ENCODE data around the gene STK26.

The STK26 gene

DNA sequence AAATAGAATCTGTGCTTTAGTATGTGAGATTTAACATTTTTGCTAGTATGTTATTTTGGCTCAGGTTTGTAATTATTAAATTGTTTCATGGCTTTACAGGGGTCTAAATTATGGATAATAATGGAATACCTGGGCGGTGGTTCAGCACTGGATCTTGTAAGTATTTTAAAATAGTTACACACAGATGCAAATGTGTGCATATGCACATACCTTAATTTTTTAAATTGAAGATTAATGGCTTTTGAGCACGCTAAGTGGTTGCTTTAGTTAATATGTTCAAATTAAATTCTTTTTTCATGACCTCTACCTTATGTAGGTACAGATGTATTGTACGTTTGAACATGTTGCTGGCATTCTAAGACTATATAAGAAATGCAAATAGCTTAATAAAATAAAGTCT is 40.2 kb downstream of the STK26 start:
- Histone ChIP-seq H3K27me3 (ENCODE audit: control insufficient read depth in 1 of 2, insufficient read depth in 2 of 2, low read length in 2 of 2) (peaks cover 0 to 4% of the 10 kb centered on the region in 2 donors), H3K9ac (ENCODE audit: low read length in 2 of 2) (no peak overlapping the region), H3K4me3 (ENCODE audit: low read length in 2 of 2) (no peak overlapping the region), H3K4me1 (ENCODE audit: control insufficient read depth, insufficient read depth, low read length) (no peaks in the 10 kb centered on the region), H3K27ac (ENCODE audit: low read length) (no peak overlapping the region), H3K9me3 (ENCODE audit: control insufficient read depth in 2 of 2, low read length in 2 of 2) (no peaks in the 10 kb centered on the region), H3K36me3 (ENCODE audit: control insufficient read depth in 2 of 2, insufficient read depth in 2 of 2, low read length in 2 of 2) (no peaks in the 10 kb centered on the region)

- no peaks in the 10 kb centered on the region for H3K9me3 ChIP-seq (ENCODE audit: control insufficient read depth in 2 of 2, low read length in 2 of 2)
- no peaks in the 10 kb centered on the region for H3K4me1 ChIP-seq (ENCODE audit: control insufficient read depth, insufficient read depth, low read length)
- H3K4me3 ChIP-seq (ENCODE audit: low read length in 2 of 2) = no peak overlapping the region
- no peak overlapping the region for H3K27ac ChIP-seq (ENCODE audit: low read length)
- H3K36me3 ChIP-seq (ENCODE audit: control insufficient read depth in 2 of 2, insufficient read depth in 2 of 2, low read length in 2 of 2) = no peaks in the 10 kb centered on the region
- H3K27me3 ChIP-seq (ENCODE audit: control insufficient read depth in 1 of 2, insufficient read depth in 2 of 2, low read length in 2 of 2) = peaks cover 0 to 4% of the 10 kb centered on the region in 2 donors
- H3K9ac ChIP-seq (ENCODE audit: low read length in 2 of 2) = no peak overlapping the region
These were observed 40.8 kb downstream of the STK26 start for GRCh38 chrX:132063862-132064261.

- Histone ChIP-seq H3K27me3 (ENCODE audit: control insufficient read depth in 1 of 2, insufficient read depth in 2 of 2, low read length in 2 of 2) (no peaks in the 10 kb centered on the region), H3K27ac (ENCODE audit: low read length) (no peak overlapping the region), H3K36me3 (ENCODE audit: control insufficient read depth in 2 of 2, insufficient read depth in 2 of 2, low read length in 2 of 2) (no peaks in the 10 kb centered on the region), H3K4me3 (ENCODE audit: low read length in 2 of 2) (no peak overlapping the region), H3K9me3 (ENCODE audit: control insufficient read depth in 2 of 2, low read length in 2 of 2) (no peaks in the 10 kb centered on the region), H3K9ac (ENCODE audit: low read length in 2 of 2) (no peak overlapping the region), H3K4me1 (ENCODE audit: control insufficient read depth, insufficient read depth, low read length) (no peaks in the 10 kb centered on the region)
These were observed 45.3 kb downstream of the STK26 start for GRCh38 chrX:132068405-132068804.

GRCh38 chrX:132071254-132071653 is 48.2 kb downstream of the STK26 start:
- Histone ChIP-seq H3K27ac (ENCODE audit: low read length) (no peak overlapping the region), H3K36me3 (ENCODE audit: control insufficient read depth in 2 of 2, insufficient read depth in 2 of 2, low read length in 2 of 2) (no peaks in the 10 kb centered on the region), H3K4me3 (ENCODE audit: low read length in 2 of 2) (no peak overlapping the region), H3K9ac (ENCODE audit: low read length in 2 of 2) (no peak overlapping the region), H3K9me3 (ENCODE audit: control insufficient read depth in 2 of 2, low read length in 2 of 2) (no peaks in the 10 kb centered on the region), H3K27me3 (ENCODE audit: control insufficient read depth in 1 of 2, insufficient read depth in 2 of 2, low read length in 2 of 2) (no peaks in the 10 kb centered on the region), H3K4me1 (ENCODE audit: control insufficient read depth, insufficient read depth, low read length) (no peaks in the 10 kb centered on the region)

DNA sequence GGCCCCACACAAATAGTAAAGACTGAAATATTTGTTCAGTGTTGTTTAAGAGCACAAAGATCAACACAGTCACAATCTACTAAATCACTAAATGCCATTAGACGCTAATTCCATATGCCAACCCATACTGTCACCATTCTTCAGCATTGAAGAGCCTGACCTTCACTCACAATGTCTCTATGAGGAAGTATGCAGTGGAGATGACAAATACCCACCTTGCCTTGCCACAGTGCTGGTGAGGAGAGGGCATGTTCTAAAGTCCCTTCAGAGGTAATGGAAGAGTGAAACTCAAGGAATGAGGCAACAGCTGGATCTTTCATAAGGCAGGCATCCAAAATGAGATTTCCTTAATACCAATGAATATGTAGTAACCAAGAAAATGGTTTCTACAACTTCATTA is 54.3 kb downstream of the STK26 start:
- Histone ChIP-seq H3K4me1 (ENCODE audit: control insufficient read depth, insufficient read depth, low read length) (no peaks in the 10 kb centered on the region), H3K36me3 (ENCODE audit: control insufficient read depth in 2 of 2, insufficient read depth in 2 of 2, low read length in 2 of 2) (no peaks in the 10 kb centered on the region), H3K9ac (ENCODE audit: low read length in 2 of 2) (no peak overlapping the region), H3K9me3 (ENCODE audit: control insufficient read depth in 2 of 2, low read length in 2 of 2) (no peaks in the 10 kb centered on the region), H3K27me3 (ENCODE audit: control insufficient read depth in 1 of 2, insufficient read depth in 2 of 2, low read length in 2 of 2) (peaks cover 0 to 10% of the 10 kb centered on the region in 2 donors), H3K4me3 (ENCODE audit: low read length in 2 of 2) (no peak overlapping the region), H3K27ac (ENCODE audit: low read length) (no peak overlapping the region)

DNA sequence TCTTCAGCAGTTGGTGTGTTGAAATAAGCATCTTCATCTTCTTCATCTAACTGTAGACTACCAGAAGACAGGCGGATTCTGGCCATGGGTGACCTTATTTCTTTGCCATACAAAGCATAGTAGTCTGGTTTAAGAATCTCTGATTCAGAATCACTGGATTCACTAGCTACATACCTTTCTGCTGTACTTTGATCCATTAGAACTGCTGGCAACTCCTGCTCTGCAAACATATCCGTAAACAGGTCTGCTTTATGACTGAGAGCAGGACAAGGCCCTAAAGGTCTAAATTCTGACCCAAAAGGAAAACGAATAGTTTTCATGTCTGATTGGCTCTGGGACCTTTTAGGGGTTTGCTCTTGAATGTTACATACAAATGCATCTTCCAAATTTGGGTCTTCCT is 54.8 kb downstream of the STK26 start:
- Histone ChIP-seq H3K4me3 (ENCODE audit: low read length in 2 of 2) (no peak overlapping the region), H3K27me3 (ENCODE audit: control insufficient read depth in 1 of 2, insufficient read depth in 2 of 2, low read length in 2 of 2) (peaks cover 0 to 12% of the 10 kb centered on the region in 2 donors), H3K9me3 (ENCODE audit: control insufficient read depth in 2 of 2, low read length in 2 of 2) (no peaks in the 10 kb centered on the region), H3K4me1 (ENCODE audit: control insufficient read depth, insufficient read depth, low read length) (no peaks in the 10 kb centered on the region), H3K36me3 (ENCODE audit: control insufficient read depth in 2 of 2, insufficient read depth in 2 of 2, low read length in 2 of 2) (no peaks in the 10 kb centered on the region), H3K9ac (ENCODE audit: low read length in 2 of 2) (no peak overlapping the region), H3K27ac (ENCODE audit: low read length) (no peak overlapping the region)

DNA sequence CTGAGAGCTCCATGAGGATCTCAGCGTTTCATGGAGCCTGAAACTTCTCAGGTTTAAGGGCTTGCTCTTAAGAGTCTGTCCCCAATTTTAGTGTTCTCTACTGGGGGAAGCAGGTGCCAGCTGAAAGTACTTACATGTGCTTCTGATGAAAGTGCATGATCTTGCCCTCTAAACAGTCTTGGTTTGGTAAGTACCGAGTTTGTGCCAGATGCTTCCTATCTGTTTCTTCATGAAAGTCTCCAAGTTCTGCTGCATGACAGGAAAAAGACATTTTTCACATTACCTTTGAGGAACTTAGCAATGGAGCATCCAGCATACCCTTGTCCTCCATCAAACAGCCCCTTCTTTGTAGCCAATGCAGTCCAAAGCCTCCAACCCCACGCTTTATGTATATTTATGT is 62.7 kb downstream of the STK26 start:
- Histone ChIP-seq H3K4me1 (ENCODE audit: control insufficient read depth, insufficient read depth, low read length) (no peaks in the 10 kb centered on the region), H3K27ac (ENCODE audit: low read length) (no peak overlapping the region), H3K4me3 (ENCODE audit: low read length in 2 of 2) (no peak overlapping the region), H3K36me3 (ENCODE audit: control insufficient read depth in 2 of 2, insufficient read depth in 2 of 2, low read length in 2 of 2) (no peaks in the 10 kb centered on the region), H3K9ac (ENCODE audit: low read length in 2 of 2) (no peak overlapping the region), H3K27me3 (ENCODE audit: control insufficient read depth in 1 of 2, insufficient read depth in 2 of 2, low read length in 2 of 2) (peaks cover 0 to 18% of the 10 kb centered on the region in 2 donors), H3K9me3 (ENCODE audit: control insufficient read depth in 2 of 2, low read length in 2 of 2) (no peaks in the 10 kb centered on the region)

- no peak overlapping the region for H3K27ac ChIP-seq (ENCODE audit: low read length)
- peaks cover 0 to 18% of the 10 kb centered on the region in 2 donors for H3K27me3 ChIP-seq (ENCODE audit: control insufficient read depth in 1 of 2, insufficient read depth in 2 of 2, low read length in 2 of 2)
- no peak overlapping the region for H3K4me3 ChIP-seq (ENCODE audit: low read length in 2 of 2)
- no peak overlapping the region for H3K9ac ChIP-seq (ENCODE audit: low read length in 2 of 2)
- H3K9me3 ChIP-seq (ENCODE audit: control insufficient read depth in 2 of 2, low read length in 2 of 2) = no peaks in the 10 kb centered on the region
- H3K36me3 ChIP-seq (ENCODE audit: control insufficient read depth in 2 of 2, insufficient read depth in 2 of 2, low read length in 2 of 2) = no peaks in the 10 kb centered on the region
- H3K4me1 ChIP-seq (ENCODE audit: control insufficient read depth, insufficient read depth, low read length) = no peaks in the 10 kb centered on the region
These were observed 63.6 kb downstream of the STK26 start for GRCh38 chrX:132086672-132087071.

- H3K4me1 ChIP-seq (ENCODE audit: control insufficient read depth, insufficient read depth, low read length) = no peaks in the 10 kb centered on the region
- no peaks in the 10 kb centered on the region for H3K36me3 ChIP-seq (ENCODE audit: control insufficient read depth in 2 of 2, insufficient read depth in 2 of 2, low read length in 2 of 2)
- H3K27ac ChIP-seq (ENCODE audit: low read length) = no peak overlapping the region
- no peak overlapping the region for H3K4me3 ChIP-seq (ENCODE audit: low read length in 2 of 2)
- H3K9ac ChIP-seq (ENCODE audit: low read length in 2 of 2) = no peak overlapping the region
- H3K27me3 ChIP-seq (ENCODE audit: control insufficient read depth in 1 of 2, insufficient read depth in 2 of 2, low read length in 2 of 2) = peaks cover 0 to 17% of the 10 kb centered on the region in 2 donors
- no peaks in the 10 kb centered on the region for H3K9me3 ChIP-seq (ENCODE audit: control insufficient read depth in 2 of 2, low read length in 2 of 2)
These were observed 65.8 kb downstream of the STK26 start for GRCh38 chrX:132088864-132089263.

GRCh38 chrX:132090403-132091159 is 67.5 kb downstream of the STK26 start:
- Histone ChIP-seq H3K4me1 (ENCODE audit: control insufficient read depth, insufficient read depth, low read length) (no peaks in the 10 kb centered on the region), H3K36me3 (ENCODE audit: control insufficient read depth in 2 of 2, insufficient read depth in 2 of 2, low read length in 2 of 2) (no peaks in the 10 kb centered on the region), H3K27me3 (ENCODE audit: control insufficient read depth in 1 of 2, insufficient read depth in 2 of 2, low read length in 2 of 2) (peaks cover 0 to 12% of the 10 kb centered on the region in 2 donors), H3K4me3 (ENCODE audit: low read length in 2 of 2) (no peak overlapping the region), H3K9me3 (ENCODE audit: control insufficient read depth in 2 of 2, low read length in 2 of 2) (no peaks in the 10 kb centered on the region), H3K27ac (ENCODE audit: low read length) (no peak overlapping the region), H3K9ac (ENCODE audit: low read length in 2 of 2) (no peak overlapping the region)

DNA sequence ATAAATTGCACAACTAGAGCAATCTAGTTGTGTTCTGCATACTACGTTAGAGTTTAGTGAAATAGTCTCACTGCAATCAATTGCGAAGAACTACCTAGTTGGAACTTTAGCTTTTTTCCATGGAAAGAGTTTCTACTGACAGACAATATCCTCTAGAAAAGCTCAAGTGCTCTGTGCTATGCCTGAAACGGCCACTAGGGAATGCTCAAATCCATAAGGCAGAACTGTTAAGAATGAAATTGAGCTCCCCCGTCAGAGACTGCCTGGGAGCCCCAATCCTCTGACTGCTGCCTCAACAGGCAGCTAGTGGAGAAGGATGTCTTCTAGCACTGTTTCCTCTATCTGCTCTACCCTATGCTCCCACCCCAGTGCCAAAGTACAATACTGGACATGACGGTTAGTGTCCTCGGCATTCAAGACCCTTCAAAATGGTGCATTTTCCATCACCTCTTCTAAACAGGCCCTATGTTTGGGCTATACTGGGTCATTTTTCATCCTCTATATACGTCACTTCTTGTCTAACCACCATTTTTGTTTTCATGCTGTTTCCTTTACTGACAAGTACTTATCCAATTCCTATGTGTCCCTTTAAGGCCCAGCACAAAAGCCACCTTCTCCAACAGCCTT is 69.5 kb downstream of the STK26 start:
- Histone ChIP-seq H3K4me1 (ENCODE audit: control insufficient read depth, insufficient read depth, low read length) (no peaks in the 10 kb centered on the region), H3K9ac (ENCODE audit: low read length in 2 of 2) (no peak overlapping the region), H3K27ac (ENCODE audit: low read length) (no peak overlapping the region), H3K9me3 (ENCODE audit: control insufficient read depth in 2 of 2, low read length in 2 of 2) (no peaks in the 10 kb centered on the region), H3K27me3 (ENCODE audit: control insufficient read depth in 1 of 2, insufficient read depth in 2 of 2, low read length in 2 of 2) (peaks cover 0 to 10% of the 10 kb centered on the region in 2 donors), H3K36me3 (ENCODE audit: control insufficient read depth in 2 of 2, insufficient read depth in 2 of 2, low read length in 2 of 2) (no peaks in the 10 kb centered on the region), H3K4me3 (ENCODE audit: low read length in 2 of 2) (no peak overlapping the region)
